ENCODE data around the gene PICK1.
A peak's percentile ranks its signal among the peaks of the same experiment; 100 is the strongest.

PICK1 gene

GRCh38 chr22:38089474-38089851 is 32.3 kb downstream of the PICK1 start:
- DNase-seq (ENCODE audit: low spot score): no peak

DNA sequence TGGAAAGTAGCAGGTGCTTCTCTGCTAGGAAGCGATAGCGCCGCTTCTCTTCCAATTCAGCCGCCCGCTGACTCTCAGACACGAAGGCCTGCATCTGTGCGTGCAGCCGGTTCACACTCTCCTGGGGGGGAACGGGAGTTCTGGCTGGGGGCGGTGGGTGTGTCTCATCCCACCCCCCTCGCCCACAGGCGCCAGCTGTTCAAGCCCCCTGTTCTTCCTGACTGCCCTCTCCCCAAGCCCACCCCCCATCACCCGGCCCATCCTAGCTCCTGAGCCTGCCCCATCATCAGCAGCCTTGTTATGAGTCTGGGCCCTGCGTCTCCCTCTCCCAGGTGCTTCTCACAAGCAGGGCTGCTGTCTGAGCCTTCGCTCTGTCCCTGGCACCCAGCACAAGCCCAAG is 39.9 kb downstream of the PICK1 start:
- no peak for DNase-seq (ENCODE audit: low spot score)

DNA sequence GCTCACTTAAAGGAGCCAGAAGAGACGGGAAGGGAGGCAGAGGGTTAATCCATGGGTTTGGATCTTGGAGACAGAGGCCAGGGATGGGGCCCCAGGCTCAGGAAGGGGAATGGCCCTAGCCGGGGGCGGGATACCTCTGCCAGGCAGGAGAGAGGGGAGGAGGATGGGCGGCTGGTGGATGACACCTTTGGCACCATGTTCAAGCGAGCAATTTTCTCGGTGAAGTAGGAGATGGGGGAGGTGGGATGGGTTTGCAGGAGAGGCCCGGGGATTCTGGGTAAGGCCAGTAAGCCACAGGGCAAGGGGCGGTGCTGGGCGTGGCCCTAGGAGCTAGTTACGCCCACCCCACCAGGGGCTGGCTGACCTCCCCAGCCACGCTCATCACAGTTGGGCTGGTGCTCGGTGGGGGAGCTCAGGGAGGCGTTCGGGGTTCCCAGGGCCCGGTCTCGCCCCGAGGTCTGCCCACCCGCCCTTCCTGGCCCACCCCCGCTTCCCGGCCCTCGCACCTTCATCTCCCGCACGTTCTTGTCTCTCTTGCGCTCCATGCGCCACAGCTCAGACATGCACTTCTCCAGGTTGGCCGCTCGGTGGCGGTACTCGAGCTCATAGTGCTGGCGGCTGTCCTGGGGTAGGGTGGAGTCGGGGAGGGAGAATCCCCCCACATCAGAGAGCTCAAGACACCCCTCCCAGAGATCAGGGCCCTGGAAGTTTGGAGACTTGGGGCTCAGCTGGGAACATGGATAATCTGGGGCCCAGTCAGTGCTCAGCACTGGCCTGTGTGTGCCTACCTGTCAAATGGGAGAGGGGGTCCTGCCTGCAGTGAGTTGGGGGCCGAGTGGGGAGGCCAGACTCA is 40.6 kb downstream of the PICK1 start:
- DNase-seq (ENCODE audit: low spot score): no peak

DNA sequence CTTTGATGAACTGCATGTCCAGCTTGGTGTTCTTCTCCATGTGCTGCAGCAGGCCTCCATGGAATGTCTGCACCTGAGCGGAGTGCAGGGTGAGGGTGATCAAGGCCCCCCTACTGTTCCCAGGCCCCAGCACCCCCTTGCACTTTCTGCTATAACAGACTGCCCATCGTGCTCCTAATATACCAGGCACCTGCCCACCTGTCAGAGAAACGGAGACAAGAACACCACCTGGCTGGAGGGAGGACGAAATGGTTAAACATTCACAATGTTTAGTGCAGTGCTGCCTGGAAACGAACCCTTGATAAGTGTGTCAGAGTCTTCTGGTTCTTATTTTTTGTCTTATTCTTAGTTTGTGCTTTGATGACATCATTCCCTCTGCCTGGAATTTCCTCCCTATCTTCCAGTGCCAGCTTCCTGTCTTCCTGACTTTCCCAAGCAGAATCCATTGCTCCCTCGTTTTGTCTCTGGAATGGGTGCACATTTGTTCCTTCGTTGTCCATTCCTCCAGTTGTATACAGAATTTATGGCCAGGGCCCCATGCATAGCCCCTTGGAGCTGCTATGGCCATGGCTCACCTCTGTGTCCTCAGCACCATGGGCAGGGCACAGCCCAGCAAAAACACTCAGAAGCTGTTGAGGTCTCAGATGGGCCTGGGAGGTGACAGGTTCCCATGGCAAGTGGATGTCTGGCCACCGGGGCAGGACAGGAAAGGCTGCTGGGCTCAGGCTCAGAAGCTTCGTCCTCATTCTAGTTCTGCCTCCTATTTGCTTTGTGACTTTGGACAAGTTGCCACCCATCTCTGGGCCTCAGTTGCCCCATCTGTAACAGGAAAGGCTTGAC is 41.4 kb downstream of the PICK1 start:
- DNase-seq (ENCODE audit: low spot score): peak; percentile 24

GRCh38 chr22:38103641-38104040 is 46.4 kb downstream of the PICK1 start:
- no peak for DNase-seq (ENCODE audit: low spot score)

DNA sequence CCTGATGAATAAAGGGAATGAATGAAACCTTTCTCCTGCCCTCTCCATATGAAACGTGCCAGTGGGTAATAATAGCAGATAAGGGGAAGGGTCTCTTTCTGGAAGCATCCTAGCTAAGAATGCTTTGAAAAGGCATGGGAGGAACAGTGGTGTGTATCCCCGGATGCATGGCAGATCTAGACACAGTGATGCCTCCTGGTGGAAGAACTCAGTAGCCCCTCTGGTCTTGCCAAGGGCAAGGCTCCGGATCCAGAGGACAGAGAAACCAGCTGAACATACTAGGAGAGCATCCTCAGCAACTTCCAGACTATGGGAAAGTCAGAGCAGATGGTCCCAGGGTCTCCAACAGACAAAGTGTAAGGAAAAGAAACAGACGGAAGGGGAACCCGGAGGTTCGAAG is 46.9 kb downstream of the PICK1 start:
- peak; percentile 34 for DNase-seq (ENCODE audit: low spot score)

DNA sequence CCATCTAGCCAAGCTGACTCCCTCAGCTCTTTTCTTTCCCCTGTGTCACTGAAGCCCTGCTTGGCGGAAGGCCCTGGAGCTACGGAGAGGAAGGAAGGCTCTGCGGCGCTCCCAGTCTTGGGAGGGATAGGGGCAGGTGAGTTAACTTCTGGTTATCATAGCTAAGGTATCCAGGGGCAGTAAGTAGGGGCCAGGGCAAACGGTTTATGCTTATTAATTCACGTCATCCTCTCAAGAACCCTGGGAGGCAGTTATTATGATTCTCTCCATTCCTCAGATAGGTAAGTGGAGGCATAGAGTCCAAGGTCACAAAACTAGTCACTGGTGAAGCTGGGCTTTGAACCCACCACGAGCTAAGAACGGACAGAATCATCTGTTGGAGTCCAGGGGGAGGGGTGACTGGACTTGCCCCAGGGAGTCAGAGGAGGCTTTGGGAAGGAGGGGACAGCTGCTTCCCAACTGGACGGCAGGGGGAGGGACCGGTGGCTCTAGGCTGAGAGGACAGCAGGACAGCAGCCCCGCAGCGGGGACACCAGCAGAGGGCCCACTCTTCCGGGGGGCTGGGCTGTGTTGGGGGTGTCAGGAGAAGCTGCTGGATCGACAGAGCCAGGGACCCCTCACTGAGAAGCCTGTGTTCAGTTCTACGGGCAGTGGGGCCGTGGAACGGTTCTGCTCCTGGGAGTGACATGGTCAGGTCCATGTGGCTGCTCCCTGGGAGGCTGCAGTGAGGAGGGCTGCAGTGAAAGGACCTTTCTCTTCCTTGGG is 49.8 kb downstream of the PICK1 start:
- DNase-seq (ENCODE audit: low spot score): no peak

- no peak for DNase-seq (ENCODE audit: low spot score)
Measured at GRCh38 chr22:38107692-38108515, 50.7 kb downstream of the PICK1 start.

- no peak for DNase-seq (ENCODE audit: low spot score)
Measured at GRCh38 chr22:38108561-38109319, 51.5 kb downstream of the PICK1 start.

- peak; percentile 22 for DNase-seq (ENCODE audit: low spot score)
Measured at GRCh38 chr22:38109371-38110001, 52.3 kb downstream of the PICK1 start.

DNA sequence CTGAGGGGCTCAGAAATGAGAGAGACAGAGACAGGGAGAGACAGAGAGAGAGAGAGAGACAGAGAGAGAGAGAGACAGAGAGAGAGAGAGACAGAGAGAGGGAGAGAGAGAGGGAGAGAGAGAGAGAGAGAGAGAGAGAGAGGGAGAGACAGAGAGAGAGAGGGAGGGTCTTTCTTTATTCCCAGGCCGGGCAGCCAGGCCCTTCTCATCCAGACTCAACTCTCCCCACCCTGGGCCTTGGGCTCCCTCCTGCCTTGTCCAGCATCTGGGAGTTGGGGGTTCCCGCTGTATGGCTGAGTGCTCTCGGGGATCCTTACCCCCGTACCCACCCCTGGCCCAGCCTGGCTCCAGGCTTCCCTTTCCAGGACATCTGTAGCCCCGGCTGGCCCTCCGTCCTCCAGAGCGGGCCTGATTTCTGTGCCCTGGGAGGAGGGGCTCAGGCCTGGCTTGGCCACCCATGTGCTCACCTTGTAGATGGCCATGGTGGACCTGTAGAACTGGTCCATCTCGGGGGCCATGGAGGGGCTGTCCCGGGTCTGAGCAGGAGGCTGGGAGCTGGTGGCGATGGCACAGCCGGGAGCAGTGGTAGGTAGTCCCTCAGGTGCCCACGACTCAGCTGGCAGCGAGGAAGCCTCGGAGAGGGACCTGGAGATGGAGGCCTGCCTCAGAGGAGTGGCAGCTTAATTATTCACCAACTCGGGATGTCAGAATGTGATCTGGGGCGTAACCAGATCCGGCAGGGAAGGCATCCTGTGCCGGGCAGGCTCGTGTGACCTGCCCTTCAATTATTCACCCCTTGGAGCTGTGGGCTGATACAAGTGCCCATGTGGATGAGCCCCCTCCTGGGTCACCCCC is 53.0 kb downstream of the PICK1 start, which contains the start of gene BAIAP2L2:
Gene BAIAP2L2, minus strand, starts transcription at position 677 of the 855 bp plus-strand sequence. Its CDS starts 159 bp downstream, at position 518.
- no peak for DNase-seq (ENCODE audit: low spot score)

DNA sequence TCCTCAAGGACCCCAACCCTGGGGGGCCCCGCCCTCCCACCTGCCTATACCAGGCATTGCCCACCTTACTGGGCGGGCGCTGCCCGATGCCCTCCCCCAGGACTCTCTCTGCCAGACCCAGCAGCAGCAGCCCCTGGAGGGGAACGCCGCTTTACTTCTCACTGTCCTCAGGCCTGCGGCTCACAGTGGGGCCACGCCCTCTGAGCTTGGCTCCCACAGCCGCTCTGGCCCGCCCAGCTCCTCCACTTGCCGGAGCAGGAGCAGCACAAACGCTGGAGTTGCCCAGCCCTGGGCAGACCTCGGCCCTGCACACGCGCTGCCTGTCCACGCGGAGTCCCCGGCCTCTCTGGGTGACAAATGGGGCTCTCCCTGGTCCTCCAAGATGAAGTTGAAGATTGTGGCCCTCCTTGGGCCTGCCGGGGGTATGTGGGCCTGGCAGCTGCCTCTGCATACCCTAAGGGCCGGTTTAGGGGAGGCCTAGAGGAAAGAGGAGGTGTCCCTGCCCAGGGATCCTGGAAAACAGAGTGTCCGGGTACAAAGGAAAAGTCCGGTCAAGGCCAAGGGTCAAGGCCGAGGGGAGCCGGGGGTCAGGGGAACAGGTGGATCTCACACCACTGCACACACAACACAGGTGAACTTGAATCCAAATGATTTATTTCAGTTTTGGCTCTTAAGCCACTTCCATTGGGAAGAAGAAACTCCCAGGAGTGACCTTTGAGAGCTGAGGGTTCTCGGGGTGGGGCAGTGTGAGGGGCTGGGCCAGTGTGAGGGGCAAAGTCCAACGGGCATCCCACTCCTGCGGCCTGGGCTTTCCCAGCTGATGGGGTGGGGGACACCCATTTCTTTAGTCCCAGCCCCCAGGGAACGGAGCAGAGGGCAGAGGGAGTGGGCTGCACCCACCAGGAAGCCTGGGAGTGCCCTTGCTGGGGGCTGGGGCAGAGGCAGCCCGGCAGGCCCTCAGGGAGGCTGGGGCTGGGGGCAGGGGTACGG is 54.0 kb downstream of the PICK1 start:
- no peak for DNase-seq (ENCODE audit: low spot score)

DNA sequence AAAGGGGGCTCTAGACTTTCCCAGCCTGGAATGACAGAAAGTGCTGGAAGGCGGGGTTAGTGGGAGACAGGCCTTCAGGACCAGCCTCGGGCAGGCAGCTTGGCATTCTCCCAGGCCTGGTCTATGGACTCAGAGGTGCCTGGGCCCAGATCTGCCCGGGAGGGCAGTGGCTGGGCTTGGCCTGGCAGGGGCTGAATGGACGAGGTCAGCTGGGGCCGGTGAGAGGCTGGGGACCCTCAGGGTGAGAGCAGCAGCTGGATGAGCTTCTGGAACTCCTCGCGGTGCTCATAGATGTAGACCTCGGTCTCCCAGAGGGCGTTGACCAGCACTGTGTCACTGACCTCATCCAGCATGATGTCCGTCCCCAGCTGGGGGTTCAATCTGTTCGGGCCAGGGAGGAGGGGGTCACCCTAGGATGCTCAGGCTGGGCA is 54.7 kb downstream of the PICK1 start:
- no peak for DNase-seq (ENCODE audit: low spot score)

- no peak for DNase-seq (ENCODE audit: low spot score)
Measured at GRCh38 chr22:38112381-38112780, 55.2 kb downstream of the PICK1 start.

DNA sequence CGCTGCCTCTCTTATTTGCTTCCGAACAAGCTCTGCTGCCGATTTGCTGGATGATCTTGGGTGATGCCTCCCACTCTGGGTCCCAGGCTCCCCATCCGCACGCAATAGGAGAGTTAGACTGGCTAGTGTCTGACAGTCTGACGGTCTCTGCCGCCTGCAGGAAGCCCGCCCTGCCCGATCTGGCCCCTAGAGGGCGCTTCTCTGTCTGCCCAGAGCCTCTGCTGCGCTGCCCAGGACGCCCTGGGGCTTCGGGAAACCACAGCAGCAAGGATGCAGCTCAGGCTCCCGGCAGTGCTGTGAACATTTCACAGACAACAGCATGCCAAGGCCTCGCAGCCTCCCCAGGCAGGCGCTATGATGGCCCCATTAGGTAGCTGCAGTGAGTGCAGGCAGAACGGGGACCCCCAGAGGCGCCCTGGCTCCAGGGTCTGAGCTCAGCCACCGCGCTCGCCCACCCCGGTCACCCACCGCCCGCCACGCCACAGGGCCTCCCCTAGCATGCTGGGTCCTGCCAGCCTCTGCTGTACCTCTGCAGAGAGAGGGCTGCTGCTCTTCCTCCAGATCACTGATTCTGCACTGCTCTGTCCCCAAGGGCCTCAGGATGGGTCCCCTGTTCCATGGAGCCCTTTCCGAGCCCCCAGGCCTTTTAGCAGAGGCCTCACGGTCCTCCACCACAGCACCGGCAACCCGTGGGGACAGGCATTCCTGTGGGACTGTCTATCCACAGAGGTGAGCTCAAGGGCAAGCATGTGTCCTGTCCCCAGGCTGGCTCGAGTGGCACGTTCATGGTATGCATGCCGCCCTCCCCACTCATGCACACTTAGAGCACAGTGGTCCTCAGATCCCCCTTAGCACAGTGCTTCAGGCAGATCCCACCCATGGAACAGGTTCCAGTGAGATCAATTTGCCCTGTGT is 57.5 kb downstream of the PICK1 start:
- DNase-seq (ENCODE audit: low spot score): peak; percentile 71

- DNase-seq (ENCODE audit: low spot score): no peak
Measured at GRCh38 chr22:38115423-38116205, 58.4 kb downstream of the PICK1 start.

Data from RKO (cell line).